HG03354 (cell line): ENCODE results near the gene RPS6KA6.

Experiments
- ATAC-seq: cut with Tn5 transposase; IDR thresholded peaks from one replicate; pipeline ENCODE4 v1.9.1; 2021; ENCODE audit warnings: mild to moderate bottlenecking; ENCODE audit not compliant: unreplicated experiment, poor library complexity, severe bottlenecking

RPS6KA6 gene

DNA sequence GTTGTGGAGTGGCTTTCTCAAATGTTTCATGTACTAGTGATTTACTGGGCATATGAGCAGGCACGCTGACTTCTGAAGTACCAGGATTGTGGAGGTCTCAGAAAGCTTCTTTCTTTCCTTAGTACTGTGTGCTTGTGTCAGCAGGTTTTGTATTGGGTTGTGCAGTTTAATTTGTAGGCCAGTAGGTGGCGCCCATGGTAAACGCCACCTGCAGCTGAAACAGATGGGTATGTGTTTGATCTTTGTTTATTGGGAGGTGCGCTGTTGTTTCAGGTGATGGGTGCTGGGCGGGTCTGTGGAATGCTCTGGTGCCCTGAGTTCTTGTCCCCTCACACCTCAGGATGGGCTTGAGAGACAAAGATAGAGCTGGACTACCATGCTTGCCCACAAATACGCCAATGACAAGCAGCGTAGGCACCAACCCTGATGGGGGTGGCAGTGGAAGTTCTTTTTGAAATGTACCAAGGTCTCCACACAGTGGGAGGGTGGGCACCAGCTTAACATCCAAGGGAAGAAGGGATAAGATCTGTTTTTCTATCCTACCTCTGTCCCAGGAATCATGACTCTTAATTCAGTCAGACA is 141.5 kb downstream of the RPS6KA6 start:
- ATAC-seq, result peak; percentile 96

DNA sequence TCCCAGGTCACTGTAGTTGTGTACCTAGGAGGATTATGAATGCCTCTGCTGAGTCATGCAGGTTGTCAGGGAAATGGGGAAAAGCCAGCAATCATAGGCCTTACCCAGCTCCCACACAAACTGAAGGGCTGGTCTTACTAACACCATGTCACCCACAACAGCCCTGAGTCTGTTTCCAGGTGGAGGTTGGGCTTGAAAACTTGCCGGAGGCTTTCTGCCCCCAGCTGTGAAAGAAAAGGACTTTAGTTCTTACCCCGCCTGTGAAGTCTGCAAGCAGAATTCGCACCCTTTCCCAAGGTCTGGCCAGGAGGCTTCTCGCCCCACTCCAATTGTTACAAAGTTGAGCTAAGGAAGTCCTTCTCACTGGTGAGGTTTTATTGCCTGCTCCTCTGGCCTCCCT is 143.9 kb downstream of the RPS6KA6 start:
- ATAC-seq, result no peak
